Stimulated activated naive CD4-positive, alpha-beta T cell treated with Interleukin-2 at 50 U/mL for 16 hours (primary cell): ENCODE data around the gene MMRN2.
"Not testable (repeated sequence)": the region's sequence is repeated elsewhere in the genome, so short reads cannot be mapped to it uniquely, and the experiment has no call there.

Experiments used
- DNase-seq: peaks from one replicate; lab custom pipeline; 2025; lab: John Stamatoyannopoulos, UW

MMRN2 gene

GRCh38 chr10:86941991-86942421 is 15.4 kb downstream of the MMRN2 start:
- DNase-seq = no peak

DNA sequence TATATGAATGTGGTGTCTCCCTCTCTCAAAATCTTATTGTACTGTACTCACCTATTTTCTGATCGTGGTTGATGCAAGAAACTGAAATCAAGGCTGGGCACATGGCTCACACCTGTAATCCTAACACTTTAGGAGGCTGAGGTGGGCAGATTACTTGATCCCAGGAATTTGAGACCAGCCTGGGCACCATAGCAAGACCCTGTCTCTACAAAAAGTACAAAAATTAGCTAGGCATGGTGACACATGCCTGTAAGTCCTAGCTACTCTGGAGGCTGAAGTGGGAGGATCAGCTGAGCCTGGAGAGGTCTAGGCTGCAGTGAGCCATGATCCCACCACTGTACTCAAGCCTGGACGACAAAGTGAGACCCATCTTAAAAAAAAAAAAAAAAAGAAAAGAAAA is 16.0 kb downstream of the MMRN2 start:
- DNase-seq = no peak

- DNase-seq = no peak
Observed at GRCh38 chr10:86940677-86941076, 16.7 kb downstream of the MMRN2 start.

DNA sequence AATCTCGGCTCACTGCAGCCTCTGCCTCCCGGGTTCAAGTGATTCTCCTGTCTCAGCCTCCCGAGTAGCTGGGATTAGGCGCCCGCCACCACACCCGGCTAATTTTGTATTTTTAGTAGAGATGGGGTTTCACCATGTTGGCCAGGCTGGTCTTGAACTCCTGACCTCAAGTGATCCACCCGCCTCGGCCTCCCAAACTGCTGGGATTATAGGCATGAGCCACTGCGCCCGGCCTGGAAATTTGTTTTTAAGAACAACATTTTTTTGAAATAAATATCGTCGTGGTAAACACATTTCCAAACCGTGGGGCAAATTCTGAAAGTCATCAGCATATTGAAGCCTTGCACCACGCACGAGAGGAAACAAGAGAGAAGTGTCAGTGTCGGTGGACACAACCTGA is 17.3 kb downstream of the MMRN2 start:
- DNase-seq = not testable (repeated sequence)

GRCh38 chr10:86938260-86938659 is 19.2 kb downstream of the MMRN2 start:
- no peak for DNase-seq

- no peak for DNase-seq
Observed at GRCh38 chr10:86937502-86938154, 19.8 kb downstream of the MMRN2 start.

DNA sequence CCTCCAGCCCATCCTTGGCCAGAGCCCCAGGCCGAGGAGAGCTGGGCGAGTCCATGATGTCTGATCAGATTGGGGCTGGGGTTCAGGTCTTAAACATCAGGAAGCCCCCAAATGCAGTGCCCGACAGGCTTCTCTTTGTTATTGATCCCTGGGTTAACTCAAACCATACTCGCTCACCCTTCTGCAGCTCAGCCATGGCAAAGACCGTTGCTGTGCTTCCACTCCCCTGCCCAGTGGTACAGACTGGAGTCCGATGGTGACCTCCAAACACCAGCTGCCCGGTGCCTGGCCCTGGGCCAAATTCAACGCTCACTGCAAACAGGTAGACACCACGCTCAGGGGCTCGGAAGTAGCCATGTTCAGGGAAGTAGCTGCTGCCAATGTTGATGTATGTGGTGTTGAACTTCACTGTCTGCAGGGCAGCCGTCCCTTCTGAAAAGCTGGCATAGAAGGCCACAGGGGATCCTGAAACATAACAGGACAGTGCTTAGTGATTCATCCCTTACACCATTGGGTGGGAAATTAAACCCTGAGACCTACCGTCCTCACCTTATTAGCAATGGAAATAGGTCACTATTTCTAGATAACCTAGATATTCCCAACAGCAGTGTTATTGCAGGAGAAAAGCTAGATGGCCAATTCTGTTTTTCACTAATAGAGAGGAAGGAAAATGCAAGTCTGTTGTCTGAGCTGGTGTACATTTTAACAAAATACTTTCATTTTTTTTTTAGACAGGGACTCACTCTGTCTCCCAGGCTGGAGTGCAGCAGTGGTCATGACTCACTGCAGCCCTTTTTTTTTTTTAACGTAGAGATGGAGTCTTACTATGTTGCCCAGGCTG is 20.5 kb downstream of the MMRN2 start:
- DNase-seq = no peak

DNA sequence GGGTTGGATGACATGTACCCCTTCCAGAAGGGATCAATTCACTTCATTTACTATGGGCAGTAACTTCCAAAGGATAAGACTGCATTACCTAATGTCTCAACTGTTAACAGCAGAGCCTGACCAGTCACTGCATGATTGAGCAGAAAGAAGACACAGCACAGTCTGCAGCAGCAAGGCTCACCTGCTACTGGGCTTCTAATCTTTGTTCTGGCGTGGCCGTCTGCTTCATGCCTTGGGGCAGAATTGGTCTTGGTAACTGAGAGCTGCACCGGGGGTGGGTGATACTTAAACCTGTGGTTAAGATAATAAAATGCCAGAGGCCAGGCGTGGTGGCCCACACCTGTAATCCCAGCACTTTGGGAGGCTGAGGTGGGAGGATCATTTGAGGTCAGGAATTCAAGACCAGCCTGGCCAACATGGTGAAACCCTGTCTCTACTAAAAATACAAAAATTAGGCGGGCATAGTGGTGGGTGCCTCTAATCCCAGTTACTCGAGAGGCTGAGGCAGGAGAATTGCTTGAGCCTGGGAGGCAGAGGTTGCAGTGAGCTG is 23.2 kb downstream of the MMRN2 start:
- DNase-seq = not testable (repeated sequence)

- DNase-seq = no peak
Observed at GRCh38 chr10:86932674-86933073, 24.7 kb downstream of the MMRN2 start.

DNA sequence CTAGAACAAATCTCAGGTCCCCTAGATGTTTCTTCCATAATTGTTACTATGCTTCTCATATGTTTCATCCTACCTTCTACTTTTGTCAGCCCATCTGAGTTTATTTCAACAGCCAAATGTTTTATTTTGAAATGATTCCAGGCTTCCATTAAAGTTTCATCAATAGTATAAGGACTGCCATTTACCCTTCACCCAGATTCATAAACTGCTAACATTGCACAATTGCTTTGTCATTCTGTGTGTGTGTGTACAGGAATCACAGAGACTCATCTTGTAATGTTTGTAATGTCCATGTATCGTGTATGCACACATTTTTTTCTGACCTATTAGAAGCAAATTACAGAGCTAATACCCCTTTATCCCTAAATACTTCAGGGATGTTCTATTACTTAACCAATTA is 25.5 kb downstream of the MMRN2 start:
- DNase-seq = no peak

- no peak for DNase-seq
Observed at GRCh38 chr10:86929468-86930380, 27.7 kb downstream of the MMRN2 start.

DNA sequence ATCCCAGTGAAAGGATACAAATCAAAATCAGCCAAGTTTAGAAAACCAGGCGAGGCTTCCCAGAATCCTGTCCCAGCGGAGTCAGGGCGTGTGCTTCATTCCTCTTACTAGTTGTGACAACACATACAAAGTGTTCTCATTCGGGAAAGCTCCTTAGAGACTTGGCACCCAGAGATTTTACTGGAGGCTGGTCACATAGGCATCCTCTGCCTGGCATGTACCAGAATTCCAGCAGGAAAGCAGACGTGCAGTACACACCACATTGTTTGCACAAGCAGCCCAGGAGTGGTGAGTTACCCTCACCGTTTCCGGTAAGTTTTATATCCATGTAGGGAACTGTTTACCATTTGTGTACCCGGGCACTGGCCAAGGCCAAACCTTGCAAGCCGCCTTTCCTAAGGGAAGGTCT is 34.9 kb downstream of the MMRN2 start:
- no peak for DNase-seq

GRCh38 chr10:86918022-86918471 is 39.4 kb downstream of the MMRN2 start:
- no peak for DNase-seq

- no peak for DNase-seq
Observed at GRCh38 chr10:86914734-86915133, 42.7 kb downstream of the MMRN2 start.

DNA sequence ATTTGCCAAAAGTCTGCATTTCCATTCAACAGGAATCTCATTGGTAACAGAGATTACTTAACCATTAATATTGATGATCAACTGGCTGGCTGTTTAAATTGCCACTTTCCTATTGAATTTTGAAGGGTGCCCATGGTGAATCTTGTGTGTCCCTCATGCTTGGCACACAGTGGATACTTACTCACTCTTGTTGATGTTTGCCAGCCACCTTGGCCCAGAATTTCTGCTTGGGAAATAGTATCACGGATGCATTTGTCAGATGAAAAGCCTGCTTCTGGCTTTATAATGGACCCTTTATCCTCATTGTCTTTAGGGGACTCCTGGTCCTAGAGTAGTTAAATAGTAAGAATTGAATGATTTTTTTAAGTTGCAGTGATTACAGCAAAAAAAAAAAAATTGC is 52.0 kb downstream of the MMRN2 start:
- no peak for DNase-seq

GRCh38 chr10:86904600-86904999 is 52.8 kb downstream of the MMRN2 start:
- no peak for DNase-seq

- no peak for DNase-seq
Observed at GRCh38 chr10:86900955-86901354, 56.5 kb downstream of the MMRN2 start.

GRCh38 chr10:86899670-86900276 is 57.6 kb downstream of the MMRN2 start:
- DNase-seq = peak; percentile 5

GRCh38 chr10:86899132-86899531 is 58.3 kb downstream of the MMRN2 start:
- DNase-seq = no peak

GRCh38 chr10:86898511-86898910 is 58.9 kb downstream of the MMRN2 start:
- no peak for DNase-seq

DNA sequence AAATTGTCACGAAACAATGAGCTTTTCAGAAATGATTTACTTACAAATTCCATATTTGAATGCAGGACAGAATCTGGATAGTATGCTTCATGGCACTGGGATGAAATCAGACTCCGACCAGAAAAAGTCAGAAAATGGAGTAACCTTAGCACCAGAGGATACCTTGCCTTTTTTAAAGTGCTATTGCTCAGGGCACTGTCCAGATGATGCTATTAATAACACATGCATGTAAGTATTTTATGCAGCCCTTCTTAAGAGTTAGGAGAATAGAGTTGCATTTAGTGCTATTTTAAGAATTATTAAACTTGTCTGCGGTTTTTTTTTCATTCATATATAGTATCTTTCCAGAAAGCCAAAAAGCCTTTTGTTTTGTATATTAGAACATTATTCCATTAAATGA is 67.4 kb downstream of the MMRN2 start:
- DNase-seq = no peak
